DOHH2 (cell line): ENCODE data around the gene MRTFB.

Experiments used
- H3F3A ChIP-seq: fragments of 200-600 bp; sonication (generic), shearing (Covaris generic); 2 replicates; pipeline ENCODE4 v1.6.0; 2016; ENCODE audit warnings: antibody characterized with exemption, mild to moderate bottlenecking; ENCODE audit not compliant: control insufficient read depth, insufficient read depth
- H3K27ac ChIP-seq: fragments of 200-600 bp; sonication (generic); 2 replicates; pipeline ENCODE4 v1.5.1; 2014; ENCODE audit warnings: low read depth, mild to moderate bottlenecking, low read length, moderate library complexity
- H3K27me3 ChIP-seq: fragments of 200-600 bp; sonication (generic); 2 replicates; pipeline ENCODE4 v1.6.1; 2014; ENCODE audit warnings: mild to moderate bottlenecking, low read length, mixed read lengths; ENCODE audit not compliant: control insufficient read depth
- H3K36me3 ChIP-seq: fragments of 200-600 bp; sonication (generic); 2 replicates; pipeline ENCODE4 v1.6.1; 2014; ENCODE audit warnings: mild to moderate bottlenecking, low read length, moderate library complexity, mixed read lengths; ENCODE audit not compliant: control insufficient read depth
- H3K4me1 ChIP-seq: fragments of 200-600 bp; sonication (generic); 2 replicates; pipeline ENCODE4 v1.6.1; 2014; ENCODE audit warnings: mild to moderate bottlenecking, low read length, mixed read lengths; ENCODE audit not compliant: control insufficient read depth
- H3K4me2 ChIP-seq: fragments of 200-600 bp; sonication (generic); 2 replicates; pipeline ENCODE4 v1.6.0; 2014; ENCODE audit warnings: mild to moderate bottlenecking, low read length, moderate library complexity
- H3K4me3 ChIP-seq: fragments of 200-600 bp; sonication (generic); 2 replicates; pipeline ENCODE4 v1.5.1; 2014; ENCODE audit warnings: mild to moderate bottlenecking, low read length, mixed read lengths
- H3K79me2 ChIP-seq: fragments of 200-600 bp; sonication (generic); 2 replicates; pipeline ENCODE4 v1.6.1; 2014; ENCODE audit warnings: mild to moderate bottlenecking, low read length, mixed read lengths; ENCODE audit not compliant: control insufficient read depth
- H3K9me2 ChIP-seq: fragments of 200-600 bp; sonication (generic); replicated peaks from 2 replicates; pipeline ENCODE4 v1.6.1; 2014; ENCODE audit warnings: mild to moderate bottlenecking, low read length, mixed read lengths; ENCODE audit not compliant: control insufficient read depth
- H3K9me3 ChIP-seq: fragments of 200-600 bp; sonication (generic); 2 replicates; pipeline ENCODE4 v1.6.1; 2014; ENCODE audit warnings: antibody characterized with exemption, low read length, mixed read lengths; ENCODE audit not compliant: control insufficient read depth, insufficient read depth
- H4K20me1 ChIP-seq: fragments of 200-600 bp; sonication (generic); 2 replicates; pipeline ENCODE4 v1.6.0; 2014; ENCODE audit warnings: low read depth, mild to moderate bottlenecking, antibody characterized with exemption, low read length, moderate library complexity; ENCODE audit not compliant: control insufficient read depth, insufficient read depth
- CTCF ChIP-seq: fragments of 200-600 bp; sonication (generic); IDR thresholded peaks from one replicate; pipeline ENCODE4 v1.5.1; 2014; ENCODE audit warnings: antibody characterized with exemption, mild to moderate bottlenecking, low read depth, low read length; ENCODE audit not compliant: poor library complexity, severe bottlenecking
- EZH2phosphoT487 ChIP-seq: fragments of 200-600 bp; sonication (generic); IDR thresholded peaks from 2 replicates; pipeline ENCODE4 v1.6.1; 2017; ENCODE audit warnings: borderline replicate concordance, mild to moderate bottlenecking, antibody characterized with exemption, low read length, moderate library complexity, mixed read lengths

MRTFB gene

GRCh38 chr16:14056970-14057369 lies 14.1 kb upstream of the MRTFB start:
- H3K9me2 ChIP-seq = no peaks in the 10 kb centered on the region
- H3K4me1 ChIP-seq = no peaks in the 10 kb centered on the region
- no peak overlapping the region for H3K27ac ChIP-seq
- H3K79me2 ChIP-seq = no peaks in the 10 kb centered on the region
- H3K36me3 ChIP-seq = no peaks in the 10 kb centered on the region
- TF ChIP-seq CTCF (no peak), EZH2phosphoT487 (no peak)
- H3K27me3 ChIP-seq = peaks cover 13% of the 10 kb centered on the region; the same call in 1 of the 2 replicates
- H4K20me1 ChIP-seq = no peaks in the 10 kb centered on the region
- no peaks in the 10 kb centered on the region for H3K9me3 ChIP-seq
- H3F3A ChIP-seq = no peaks in the 10 kb centered on the region
- no peak overlapping the region for H3K4me3 ChIP-seq
- H3K4me2 ChIP-seq = no peak overlapping the region

GRCh38 chr16:14057878-14058382 lies 13.2 kb upstream of the MRTFB start:
- H3K9me3 ChIP-seq = no peaks in the 10 kb centered on the region
- no peak overlapping the region for H3K27ac ChIP-seq
- H3K9me2 ChIP-seq = no peaks in the 10 kb centered on the region
- TF ChIP-seq CTCF (no peak), EZH2phosphoT487 (no peak)
- H3F3A ChIP-seq = no peaks in the 10 kb centered on the region
- H3K27me3 ChIP-seq = peaks cover 13% of the 10 kb centered on the region; the same call in 1 of the 2 replicates
- H4K20me1 ChIP-seq = no peaks in the 10 kb centered on the region
- H3K36me3 ChIP-seq = no peaks in the 10 kb centered on the region
- H3K4me2 ChIP-seq = no peak overlapping the region
- no peaks in the 10 kb centered on the region for H3K79me2 ChIP-seq
- no peaks in the 10 kb centered on the region for H3K4me1 ChIP-seq
- no peak overlapping the region for H3K4me3 ChIP-seq

GRCh38 chr16:14061732-14062259 lies 9.3 kb upstream of the MRTFB start:
- H3K4me2 ChIP-seq = no peak overlapping the region
- no peaks in the 10 kb centered on the region for H3K36me3 ChIP-seq
- no peaks in the 10 kb centered on the region for H3K9me2 ChIP-seq
- no peaks in the 10 kb centered on the region for H4K20me1 ChIP-seq
- no peak overlapping the region for H3K4me3 ChIP-seq
- no peaks in the 10 kb centered on the region for H3K9me3 ChIP-seq
- TF ChIP-seq EZH2phosphoT487 = no peak
- TF ChIP-seq CTCF = no peak
- H3K79me2 ChIP-seq = no peaks in the 10 kb centered on the region
- H3K27me3 ChIP-seq = peaks cover 8% of the 10 kb centered on the region; the same call in 1 of the 2 replicates
- H3F3A ChIP-seq = no peaks in the 10 kb centered on the region
- H3K4me1 ChIP-seq = no peaks in the 10 kb centered on the region
- H3K27ac ChIP-seq = no peak overlapping the region
